Type B pancreatic cell (in vitro differentiated cells): ENCODE data around the gene ABHD16A. TPM values are rescaled to one million over a fixed set of nuclear protein-coding genes. Genes with fewer than 3 reads are reported as not detected.

Experiments used
- DNase-seq: peaks from one replicate; pipeline ENCODE4 v3.0.0; 2021; ENCODE audit warnings: mixed read lengths; ENCODE audit not compliant: unreplicated experiment; ENCODE audit errors: extremely low spot score
- H3K27ac Mint-ChIP-seq: 2 replicates; pipeline ENCODE4 v1.8.0; 2021; ENCODE audit warnings: mild to moderate bottlenecking, mixed read lengths
- H3K27me3 Mint-ChIP-seq: 2 replicates; pipeline ENCODE4 v1.8.0; 2021; ENCODE audit warnings: mixed read lengths
- H3K36me3 Mint-ChIP-seq: 2 replicates; pipeline ENCODE4 v1.8.0; 2021; ENCODE audit warnings: mixed read lengths
- H3K4me1 Mint-ChIP-seq: one replicate; pipeline ENCODE4 v1.8.0; 2021; ENCODE audit warnings: mixed read lengths; ENCODE audit not compliant: unreplicated experiment
- H3K4me3 Mint-ChIP-seq: 2 replicates; pipeline ENCODE4 v1.8.0; 2021; ENCODE audit warnings: mild to moderate bottlenecking, mixed read lengths
- H3K9me3 Mint-ChIP-seq: 2 replicates; pipeline ENCODE4 v1.8.0; 2021; ENCODE audit warnings: mixed read lengths
- total RNA-seq: library from RNA; stranded (reverse); gene quantifications from 2 replicates; pipeline ENCODE4 v1.2.1, GENCODE V29; 2021; ENCODE audit warnings: low replicate concordance
- TF ChIP-seq, protein P1 (sequence below): fragments of 200-600 bp; sonication (generic); conservative IDR thresholded peaks from 2 replicates; pipeline ENCODE4 v1.5.0; 2021; ENCODE audit warnings: antibody characterized with exemption, mild to moderate bottlenecking

ABHD16A gene
- total RNA-seq, 1 donor from 2014 or later, result 80.9 TPM

DNA sequence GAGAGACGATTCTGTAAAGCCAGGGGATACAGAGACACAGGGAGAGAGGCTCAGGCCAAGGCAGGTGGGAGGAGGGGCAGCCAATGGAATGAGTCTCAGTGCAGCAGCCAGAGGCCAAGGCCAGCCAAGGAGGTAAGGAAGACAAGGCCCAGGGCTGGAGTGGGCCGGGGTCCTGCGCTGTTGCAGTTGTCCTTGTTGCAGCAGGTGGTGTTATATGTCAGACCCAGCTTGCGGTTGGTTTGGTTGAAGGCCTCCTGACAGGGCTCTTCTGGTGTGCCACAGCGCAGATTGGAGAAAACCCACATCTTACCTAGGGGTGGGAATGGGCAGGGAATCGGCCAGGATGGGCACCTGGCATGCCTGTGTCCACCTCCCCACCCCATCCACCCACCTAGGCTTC lies 15.9 kb upstream of the ABHD16A start:
- peak overlapping the region; percentile 67 for H3K4me3 Mint-ChIP-seq
- TF ChIP-seq, protein P1, sequence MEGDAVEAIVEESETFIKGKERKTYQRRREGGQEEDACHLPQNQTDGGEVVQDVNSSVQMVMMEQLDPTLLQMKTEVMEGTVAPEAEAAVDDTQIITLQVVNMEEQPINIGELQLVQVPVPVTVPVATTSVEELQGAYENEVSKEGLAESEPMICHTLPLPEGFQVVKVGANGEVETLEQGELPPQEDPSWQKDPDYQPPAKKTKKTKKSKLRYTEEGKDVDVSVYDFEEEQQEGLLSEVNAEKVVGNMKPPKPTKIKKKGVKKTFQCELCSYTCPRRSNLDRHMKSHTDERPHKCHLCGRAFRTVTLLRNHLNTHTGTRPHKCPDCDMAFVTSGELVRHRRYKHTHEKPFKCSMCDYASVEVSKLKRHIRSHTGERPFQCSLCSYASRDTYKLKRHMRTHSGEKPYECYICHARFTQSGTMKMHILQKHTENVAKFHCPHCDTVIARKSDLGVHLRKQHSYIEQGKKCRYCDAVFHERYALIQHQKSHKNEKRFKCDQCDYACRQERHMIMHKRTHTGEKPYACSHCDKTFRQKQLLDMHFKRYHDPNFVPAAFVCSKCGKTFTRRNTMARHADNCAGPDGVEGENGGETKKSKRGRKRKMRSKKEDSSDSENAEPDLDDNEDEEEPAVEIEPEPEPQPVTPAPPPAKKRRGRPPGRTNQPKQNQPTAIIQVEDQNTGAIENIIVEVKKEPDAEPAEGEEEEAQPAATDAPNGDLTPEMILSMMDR, result no peak

DNA sequence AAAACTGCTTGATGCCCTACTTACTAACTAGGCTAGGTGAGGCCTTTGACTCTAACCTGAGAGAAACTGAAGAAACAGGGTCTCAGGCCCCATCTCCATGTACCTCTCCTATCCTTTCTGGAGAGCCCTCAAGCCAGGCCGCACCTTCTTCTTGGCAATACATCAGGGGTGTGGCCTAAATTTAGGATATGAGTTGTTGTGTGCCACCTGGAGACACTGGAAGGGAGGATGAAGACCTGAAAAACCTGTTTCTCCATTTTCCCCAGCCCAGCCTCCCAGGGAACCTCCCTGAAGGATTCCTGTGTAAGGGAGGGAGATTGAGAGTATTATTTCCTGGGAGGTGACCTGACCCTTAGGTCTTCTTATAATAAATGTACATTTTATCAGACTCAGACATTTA lies 15.1 kb upstream of the ABHD16A start:
- H3K36me3 Mint-ChIP-seq, result no peaks in the 10 kb centered on the region
- peaks cover 5% of the 10 kb centered on the region for H3K9me3 Mint-ChIP-seq
- H3K27me3 Mint-ChIP-seq, result no peaks in the 10 kb centered on the region
- H3K4me1 Mint-ChIP-seq, result peaks cover 33% of the 10 kb centered on the region
- TF ChIP-seq, protein P1, result no peak
- DNase-seq, result no peak
- H3K4me3 Mint-ChIP-seq, result peak overlapping the region; percentile 67
- peak overlapping the region; percentile 90 for H3K27ac Mint-ChIP-seq

More for the DNA sequence above, 15.9 kb upstream of the ABHD16A start:
- Mint-ChIP-seq H3K27me3 (no peaks in the 10 kb centered on the region), H3K36me3 (no peaks in the 10 kb centered on the region), H3K4me1 (peaks cover 28% of the 10 kb centered on the region), H3K27ac (peak overlapping the region; percentile 90), H3K9me3 (peaks cover 5% of the 10 kb centered on the region)
- DNase-seq, result no peak

DNA sequence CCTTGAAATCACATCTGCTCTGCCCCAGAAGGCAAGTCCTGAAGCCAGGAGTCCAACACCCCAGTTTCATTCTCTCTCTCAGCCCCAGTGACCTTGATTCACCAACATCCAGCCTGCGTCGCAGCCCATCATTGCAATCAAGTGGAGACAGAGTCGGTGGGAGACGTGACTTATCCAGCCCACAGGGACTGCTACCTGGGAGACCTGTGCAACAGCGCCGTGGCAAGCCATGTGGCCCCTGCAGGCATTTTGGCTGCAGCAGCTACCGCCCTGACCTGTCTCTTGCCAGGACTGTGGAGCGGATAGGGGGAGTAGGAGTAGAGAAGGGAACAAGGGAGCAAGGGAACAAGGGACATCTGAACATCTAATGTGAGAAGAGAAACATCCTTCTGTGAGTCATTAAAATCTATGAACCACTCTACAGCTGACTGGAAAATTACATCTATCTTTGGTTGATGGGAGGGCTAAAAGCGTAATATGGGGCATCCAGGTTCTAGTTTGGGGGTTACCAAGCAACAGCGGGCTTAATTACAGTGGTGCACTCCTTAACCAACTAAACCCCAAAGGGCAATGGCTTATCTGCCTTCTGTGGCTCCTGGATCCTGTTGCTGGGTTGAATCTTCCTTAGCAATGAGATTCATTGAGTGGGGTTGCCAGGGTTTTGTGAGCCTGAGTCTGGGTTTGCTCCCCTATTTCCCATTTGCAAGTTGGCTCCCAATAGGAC lies 14.5 kb upstream of the ABHD16A start:
- no peaks in the 10 kb centered on the region for H3K27me3 Mint-ChIP-seq
- peaks cover 5% of the 10 kb centered on the region for H3K9me3 Mint-ChIP-seq
- peak overlapping the region; percentile 67 for H3K4me3 Mint-ChIP-seq
- no peak for DNase-seq
- H3K4me1 Mint-ChIP-seq, result peaks cover 37% of the 10 kb centered on the region
- peak overlapping the region; percentile 90 for H3K27ac Mint-ChIP-seq
- H3K36me3 Mint-ChIP-seq, result no peaks in the 10 kb centered on the region
- TF ChIP-seq, protein P1, result no peak

DNA sequence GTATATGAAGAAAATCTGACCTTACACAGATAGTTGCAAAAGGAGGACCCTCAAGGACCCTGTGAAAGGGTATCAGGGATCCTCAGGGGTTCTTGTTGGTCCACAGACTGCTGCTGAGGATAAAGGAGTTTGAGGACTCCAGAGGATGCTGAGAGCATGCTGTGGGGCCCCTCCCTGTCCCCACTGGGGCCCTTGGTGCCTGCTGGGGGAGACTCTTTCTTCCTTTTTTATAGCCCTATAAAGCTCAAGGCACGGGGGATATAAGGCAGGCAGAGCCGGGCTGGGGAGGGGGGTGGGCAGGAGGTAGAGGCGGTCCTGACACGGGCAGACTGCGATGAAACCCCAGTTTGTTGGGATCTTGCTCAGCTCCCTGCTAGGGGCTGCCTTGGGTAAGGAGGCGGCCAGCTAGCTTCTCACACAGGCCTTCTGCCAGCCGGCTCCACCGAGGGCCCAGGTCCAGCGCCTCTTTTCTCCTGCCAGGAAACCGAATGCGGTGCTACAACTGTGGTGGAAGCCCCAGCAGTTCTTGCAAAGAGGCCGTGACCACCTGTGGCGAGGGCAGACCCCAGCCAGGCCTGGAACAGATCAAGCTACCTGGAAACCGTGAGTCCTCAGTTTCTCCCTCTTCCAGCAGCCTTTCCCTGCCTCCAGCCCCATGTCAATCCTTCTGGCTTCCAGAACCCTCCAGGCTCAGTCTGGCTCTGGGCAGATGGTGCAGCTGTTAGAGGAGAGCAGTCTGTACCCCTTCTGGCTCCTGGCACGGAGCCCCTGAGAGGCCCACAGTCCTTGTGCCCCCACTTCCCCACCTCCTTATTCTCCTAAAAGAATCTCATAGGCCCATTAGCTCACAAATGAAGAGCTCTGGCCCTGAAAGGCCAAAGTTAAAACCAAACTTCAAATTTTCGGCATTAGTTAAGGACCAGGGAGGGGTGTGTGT lies 12.2 kb upstream of the ABHD16A start, which contains the start of gene LY6G6D:
Gene LY6G6D, plus strand, starts transcription at position 327 of the 937 bp plus-strand sequence. Its CDS starts 8 bp downstream, at position 335.
- Mint-ChIP-seq H3K9me3 (peaks cover 2% of the 10 kb centered on the region), H3K4me1 (peaks cover 46% of the 10 kb centered on the region), H3K27me3 (no peaks in the 10 kb centered on the region), H3K36me3 (no peaks in the 10 kb centered on the region), H3K4me3 (peak within 1 kb of the TSS; percentile 80), H3K27ac (peak within 1 kb of the TSS; percentile 93)
- TF ChIP-seq, protein P1, result no peak
- no peak for DNase-seq

DNA sequence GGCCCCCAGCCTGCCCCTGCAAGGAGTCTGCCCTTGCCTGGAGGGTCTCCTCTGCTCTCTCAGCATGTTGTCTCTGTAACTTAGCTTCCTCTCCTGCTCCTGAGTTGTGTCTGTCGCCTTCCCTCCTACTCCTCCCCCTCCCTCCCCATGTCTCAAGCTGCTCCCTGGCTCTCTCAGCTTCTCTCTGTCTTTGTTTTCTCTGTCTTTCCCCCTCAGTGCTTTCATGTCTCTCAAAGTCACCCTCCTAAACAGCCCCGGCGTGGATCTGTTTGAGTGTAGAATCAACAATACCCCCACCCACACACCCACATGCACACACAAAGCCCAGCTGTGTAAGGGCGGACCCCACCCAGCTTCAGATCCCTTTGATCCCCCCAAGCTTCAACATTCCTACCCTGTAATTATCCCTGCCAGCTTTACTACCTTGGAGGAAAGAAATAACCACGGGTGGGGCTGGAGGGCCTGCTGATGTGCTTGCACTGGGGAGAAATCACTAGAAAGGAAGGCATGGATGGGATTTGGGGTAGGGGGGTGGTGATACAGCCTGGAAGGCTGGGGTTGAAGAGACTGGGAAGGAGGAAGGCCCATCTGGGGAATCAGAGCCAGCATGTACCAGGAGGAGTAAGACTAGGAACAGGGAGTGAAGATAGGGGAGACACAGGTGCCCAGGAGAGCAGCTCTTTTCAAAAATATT lies 11.0 kb upstream of the ABHD16A start:
- Mint-ChIP-seq H3K4me1 (peaks cover 44% of the 10 kb centered on the region), H3K4me3 (peak overlapping the region; percentile 80), H3K9me3 (no peaks in the 10 kb centered on the region), H3K36me3 (no peaks in the 10 kb centered on the region), H3K27ac (peak overlapping the region; percentile 93), H3K27me3 (no peaks in the 10 kb centered on the region)
- no peak for DNase-seq
- TF ChIP-seq, protein P1, result no peak
